ENCODE results near the gene GDF2.

Gene GDF2

GRCh38 chr10:47376522-47377220 lies 54.4 kb downstream of the GDF2 start:
- no peak overlapping the region for H3K4me3 ChIP-seq (replicated peaks; ENCODE audit: insufficient read depth, low read length)
- DNase-seq (ENCODE audit: low read depth in 1 of 2, low spot score in 1 of 2): no peak
- TF ChIP-seq REST (IDR thresholded peaks at IDR 0.05; ENCODE audit: insufficient replicate concordance, low read depth) (no peak), GABPA (IDR thresholded peaks at IDR 0.05; ENCODE audit: low read depth) (no peak), SPI1 (IDR thresholded peaks at IDR 0.05; ENCODE audit: borderline replicate concordance, low read depth) (no peak), POLR2AphosphoS5 (IDR thresholded peaks at IDR 0.05; ENCODE audit: low read depth) (no peak), CTCF (IDR thresholded peaks at IDR 0.05; ENCODE audit: insufficient read depth, low read length) (no peak)

More at GRCh38 chr10:47376522-47377220, 54.4 kb downstream of the GDF2 start:
- Histone ChIP-seq H3K27me3 (ENCODE audit: insufficient read depth, poor library complexity, severe bottlenecking) (no peaks in the 10 kb centered on the region), H3K27ac (replicated peaks) (no peak overlapping the region)
